ENCODE data around the gene ABLIM1. TPM values are rescaled to one million over a fixed set of nuclear protein-coding genes. Genes with fewer than 3 reads are reported as not detected.

Gene ABLIM1
- total RNA-seq, 1 donor from 2014 or later: 35.8 TPM

- no peak for TF ChIP-seq CTCF (conservative IDR thresholded peaks at IDR 0.05)
- H3K4me3 Mint-ChIP-seq: no peak overlapping the region
- H3K27ac Mint-ChIP-seq (ENCODE audit: unreplicated experiment): no peak overlapping the region
- peaks cover 7% of the 10 kb centered on the region for H3K9me3 Mint-ChIP-seq
- H3K27me3 Mint-ChIP-seq (ENCODE audit: low read depth): no peaks in the 10 kb centered on the region
- DNase-seq (ENCODE audit: low read depth, low spot score): no peak
- peaks cover 3% of the 10 kb centered on the region for H3K36me3 Mint-ChIP-seq (ENCODE audit: low read depth)
- no peaks in the 10 kb centered on the region for H3K4me1 Mint-ChIP-seq
These were observed 97.9 kb downstream of the ABLIM1 start for GRCh38 chr10:114560144-114560543.

DNA sequence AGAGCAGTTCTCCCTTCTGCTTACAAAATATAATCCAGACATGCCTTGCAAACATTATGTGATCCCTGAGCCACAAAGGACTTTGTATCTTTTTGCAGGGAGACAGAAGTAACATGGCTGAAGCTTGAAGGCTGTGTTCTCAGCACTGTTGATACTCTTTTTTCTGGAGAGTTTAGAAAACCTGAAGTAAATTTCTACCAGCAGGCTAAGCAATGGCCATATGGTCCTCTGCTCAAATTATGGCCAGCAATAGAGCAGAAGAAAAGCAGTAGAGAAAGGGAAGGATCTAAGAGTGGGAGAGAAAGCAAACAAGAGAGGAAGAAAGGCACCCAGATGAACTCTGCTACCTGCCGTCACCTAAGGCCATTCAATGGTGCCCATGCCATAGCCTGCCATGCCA, 98.4 kb downstream of the ABLIM1 start:
- no peak for TF ChIP-seq CTCF (conservative IDR thresholded peaks at IDR 0.05)
- H3K9me3 Mint-ChIP-seq: peaks cover 7% of the 10 kb centered on the region
- H3K27me3 Mint-ChIP-seq (ENCODE audit: low read depth): no peaks in the 10 kb centered on the region
- DNase-seq (ENCODE audit: low read depth, low spot score): no peak
- no peaks in the 10 kb centered on the region for H3K4me1 Mint-ChIP-seq
- peaks cover 3% of the 10 kb centered on the region for H3K36me3 Mint-ChIP-seq (ENCODE audit: low read depth)
- H3K4me3 Mint-ChIP-seq: no peak overlapping the region
- H3K27ac Mint-ChIP-seq (ENCODE audit: unreplicated experiment): no peak overlapping the region

- no peak overlapping the region for H3K27ac Mint-ChIP-seq (ENCODE audit: unreplicated experiment)
- H3K9me3 Mint-ChIP-seq: peaks cover 7% of the 10 kb centered on the region
- TF ChIP-seq CTCF (conservative IDR thresholded peaks at IDR 0.05): no peak
- no peaks in the 10 kb centered on the region for H3K27me3 Mint-ChIP-seq (ENCODE audit: low read depth)
- H3K36me3 Mint-ChIP-seq (ENCODE audit: low read depth): peaks cover 3% of the 10 kb centered on the region
- no peak for DNase-seq (ENCODE audit: low read depth, low spot score)
- H3K4me3 Mint-ChIP-seq: no peak overlapping the region
- no peaks in the 10 kb centered on the region for H3K4me1 Mint-ChIP-seq
These were observed 100.2 kb downstream of the ABLIM1 start for GRCh38 chr10:114557854-114558253.

DNA sequence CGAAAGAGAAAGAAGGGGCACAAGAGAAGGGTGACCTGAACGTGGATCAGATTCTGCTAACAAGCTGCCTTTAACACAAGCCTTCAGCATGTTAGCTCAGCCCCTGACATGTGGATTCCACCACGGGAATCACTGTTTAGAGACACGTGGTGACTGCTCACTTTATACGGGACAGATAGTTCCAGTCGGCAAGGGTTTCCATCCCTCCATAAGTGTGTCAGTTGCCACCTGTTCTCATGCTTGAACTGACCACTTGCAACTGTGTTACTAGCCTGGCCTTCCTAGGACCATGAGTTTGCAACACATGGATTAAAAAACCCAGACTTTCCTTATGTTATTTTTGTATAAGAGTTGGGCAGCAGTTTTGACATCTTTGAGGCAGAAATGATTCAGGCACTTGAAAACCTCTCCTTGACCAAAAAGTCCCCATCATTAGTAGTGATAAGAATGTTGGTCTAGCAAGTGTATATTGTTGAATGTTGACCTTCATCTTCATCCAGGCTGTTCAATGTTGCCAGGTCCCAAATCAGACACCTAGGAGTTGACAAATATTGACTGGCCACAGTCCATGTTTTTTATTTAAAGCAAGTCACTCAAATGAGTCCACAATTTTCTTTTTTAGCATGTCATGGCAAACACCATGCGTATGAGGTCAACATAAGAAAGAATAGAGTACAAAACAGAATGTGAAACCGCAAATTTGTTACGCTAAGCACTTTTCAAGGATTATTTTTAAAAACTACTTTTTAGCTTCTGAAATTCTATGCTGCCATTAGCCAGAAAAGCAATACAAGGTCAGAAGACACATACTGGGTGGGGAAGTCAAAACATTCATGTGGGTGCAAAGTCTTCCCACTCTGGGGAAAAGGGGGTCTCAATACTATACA, 101.6 kb downstream of the ABLIM1 start:
- no peak overlapping the region for H3K27ac Mint-ChIP-seq (ENCODE audit: unreplicated experiment)
- no peak for TF ChIP-seq CTCF (conservative IDR thresholded peaks at IDR 0.05)

GRCh38 chr10:114553436-114553835, 104.6 kb downstream of the ABLIM1 start:
- H3K27ac Mint-ChIP-seq (ENCODE audit: unreplicated experiment): no peak overlapping the region
- no peak overlapping the region for H3K4me3 Mint-ChIP-seq
- no peaks in the 10 kb centered on the region for H3K27me3 Mint-ChIP-seq (ENCODE audit: low read depth)
- H3K36me3 Mint-ChIP-seq (ENCODE audit: low read depth): peaks cover 3% of the 10 kb centered on the region
- H3K4me1 Mint-ChIP-seq: no peaks in the 10 kb centered on the region
- peaks cover 4% of the 10 kb centered on the region for H3K9me3 Mint-ChIP-seq
- DNase-seq (ENCODE audit: low read depth, low spot score): no peak
- no peak for TF ChIP-seq CTCF (conservative IDR thresholded peaks at IDR 0.05)

More for the DNA sequence above, 101.6 kb downstream of the ABLIM1 start:
- H3K9me3 Mint-ChIP-seq: peaks cover 7% of the 10 kb centered on the region
- no peak overlapping the region for H3K4me3 Mint-ChIP-seq
- no peak for DNase-seq (ENCODE audit: low read depth, low spot score)
- peaks cover 3% of the 10 kb centered on the region for H3K36me3 Mint-ChIP-seq (ENCODE audit: low read depth)
- H3K4me1 Mint-ChIP-seq: no peaks in the 10 kb centered on the region
- no peaks in the 10 kb centered on the region for H3K27me3 Mint-ChIP-seq (ENCODE audit: low read depth)
